Activated naive CD8-positive, alpha-beta T cell treated with anti-CD3 and anti-CD28 coated beads for 36 hours (primary cell): ENCODE results near the gene PTPRM. TPM values are rescaled to one million over a fixed set of nuclear protein-coding genes. Genes with fewer than 3 reads are reported as not detected.
"Not testable (repeated sequence)": the region's sequence is repeated elsewhere in the genome, so short reads cannot be mapped to it uniquely, and the experiment has no call there.

Source experiments
- DNase-seq: peaks from one replicate; pipeline ENCODE4 v3.0.0; 2021
- H3K27ac Mint-ChIP-seq: one replicate; pipeline ENCODE4 v1.8.0; 2022; ENCODE audit warnings: mild to moderate bottlenecking, moderate library complexity, mixed read lengths
- H3K27me3 Mint-ChIP-seq: one replicate; pipeline ENCODE4 v1.8.0; 2022; ENCODE audit warnings: mild to moderate bottlenecking, mixed read lengths
- H3K36me3 Mint-ChIP-seq: one replicate; pipeline ENCODE4 v1.8.0; 2021; ENCODE audit warnings: mild to moderate bottlenecking, mixed read lengths
- H3K4me1 Mint-ChIP-seq: one replicate; pipeline ENCODE4 v1.8.0; 2021; ENCODE audit warnings: mixed read lengths
- H3K4me3 Mint-ChIP-seq: one replicate; pipeline ENCODE4 v1.8.0; 2022; ENCODE audit warnings: mild to moderate bottlenecking, moderate library complexity, mixed read lengths
- H3K9me3 Mint-ChIP-seq: one replicate; pipeline ENCODE4 v1.8.0; 2022; ENCODE audit warnings: mixed read lengths
- total RNA-seq, 2 experiments: library from RNA; stranded (reverse); gene quantifications; one replicate each; pipeline ENCODE4 v1.2.3, GENCODE V29; 2021

PTPRM gene
- total RNA-seq, 2 experiments from 2014 or later, result 0.22 to 0.52 TPM

DNA sequence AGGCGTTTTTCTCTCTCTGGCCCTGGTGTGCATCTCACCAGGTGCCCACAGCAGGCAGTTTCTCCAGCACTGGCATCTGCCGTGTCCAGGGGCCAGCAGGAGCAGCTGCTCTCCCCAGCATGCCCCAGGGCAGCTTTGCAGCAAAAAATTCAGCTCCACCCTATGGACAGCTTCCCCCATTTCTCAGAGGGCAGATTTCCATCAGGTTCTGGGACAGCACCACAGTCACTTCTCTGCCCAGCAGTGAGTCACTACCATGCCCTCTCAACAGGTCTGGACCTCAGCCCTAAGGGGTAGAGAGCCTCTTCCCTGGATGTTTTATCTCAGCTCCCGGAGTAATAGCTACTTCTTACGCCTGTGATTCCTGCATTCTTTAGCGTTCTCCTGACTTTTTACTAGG, 871.9 kb downstream of the PTPRM start:
- no peak overlapping the region for H3K27ac Mint-ChIP-seq
- no peaks in the 10 kb centered on the region for H3K4me1 Mint-ChIP-seq
- H3K4me3 Mint-ChIP-seq, result no peak overlapping the region
- no peak for DNase-seq
- peaks cover 9% of the 10 kb centered on the region for H3K9me3 Mint-ChIP-seq
- no peaks in the 10 kb centered on the region for H3K36me3 Mint-ChIP-seq
- no peaks in the 10 kb centered on the region for H3K27me3 Mint-ChIP-seq

DNA sequence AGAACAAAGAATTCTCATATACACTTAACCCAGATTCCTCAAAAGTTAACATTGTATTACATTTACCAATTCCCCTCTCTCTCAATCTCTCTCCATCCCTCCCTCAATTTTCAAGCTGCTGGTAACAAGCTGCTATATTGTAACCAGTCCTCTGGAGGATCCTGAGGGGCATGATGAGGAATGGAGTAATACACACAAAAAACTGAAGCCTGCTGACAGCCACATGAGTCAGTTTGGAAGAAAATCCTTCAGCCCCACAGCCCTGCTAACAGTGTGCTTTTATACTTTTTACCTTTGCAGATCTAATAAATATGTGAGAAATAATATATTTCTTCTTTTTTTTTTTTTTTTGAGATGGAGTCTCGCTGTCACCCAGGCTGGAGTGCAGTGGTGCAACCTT, 876.4 kb downstream of the PTPRM start:
- Mint-ChIP-seq H3K4me3 (no peak overlapping the region), H3K9me3 (peaks cover 9% of the 10 kb centered on the region), H3K27me3 (peaks cover 4% of the 10 kb centered on the region), H3K36me3 (no peaks in the 10 kb centered on the region), H3K4me1 (no peaks in the 10 kb centered on the region), H3K27ac (no peak overlapping the region)
- DNase-seq, result no peak

DNA sequence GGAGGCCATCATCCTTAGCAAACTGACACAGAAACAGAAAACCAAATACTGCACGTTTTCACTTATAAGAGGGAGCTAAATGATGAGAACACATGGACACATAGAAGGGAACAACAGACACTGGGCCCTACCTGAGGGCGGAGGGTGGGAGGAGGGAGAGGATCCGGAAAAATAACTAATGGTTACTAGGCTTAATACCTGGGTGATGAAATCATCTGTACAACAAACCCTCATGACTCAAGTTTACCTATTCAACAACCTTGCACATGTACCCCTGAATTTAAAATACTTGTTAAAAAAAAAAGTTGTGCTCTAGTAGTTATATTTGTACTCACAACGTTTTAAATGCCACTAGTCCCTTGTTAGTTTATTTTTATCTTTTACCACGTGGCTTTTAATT, 879.8 kb downstream of the PTPRM start:
- H3K9me3 Mint-ChIP-seq, H3K27ac Mint-ChIP-seq, DNase-seq, H3K27me3 Mint-ChIP-seq, H3K4me3 Mint-ChIP-seq, H3K4me1 Mint-ChIP-seq, H3K36me3 Mint-ChIP-seq: not testable (repeated sequence)

DNA sequence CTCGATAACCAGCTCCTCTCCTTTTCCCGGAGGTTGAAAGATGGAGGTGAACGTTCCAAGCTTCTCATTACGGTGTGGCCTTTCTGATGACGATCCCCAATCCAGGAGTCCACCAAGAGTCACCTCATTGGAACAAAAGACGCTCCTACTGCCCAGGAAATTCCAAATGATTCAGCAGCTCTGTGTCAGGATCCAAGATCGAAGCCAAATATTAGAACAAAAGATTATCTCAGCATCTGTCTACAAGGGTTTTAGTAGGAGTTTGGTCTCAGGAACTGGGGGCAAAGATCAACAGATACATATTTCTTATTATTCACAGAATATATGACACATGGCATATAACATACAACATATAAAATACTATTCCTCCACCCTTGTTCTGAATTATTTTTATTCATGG, 881.0 kb downstream of the PTPRM start:
- H3K36me3 Mint-ChIP-seq, result no peaks in the 10 kb centered on the region
- H3K9me3 Mint-ChIP-seq, result no peaks in the 10 kb centered on the region
- DNase-seq, result no peak
- H3K4me1 Mint-ChIP-seq, result no peaks in the 10 kb centered on the region
- H3K27ac Mint-ChIP-seq, result no peak overlapping the region
- H3K4me3 Mint-ChIP-seq, result no peak overlapping the region
- peaks cover 8% of the 10 kb centered on the region for H3K27me3 Mint-ChIP-seq

DNA sequence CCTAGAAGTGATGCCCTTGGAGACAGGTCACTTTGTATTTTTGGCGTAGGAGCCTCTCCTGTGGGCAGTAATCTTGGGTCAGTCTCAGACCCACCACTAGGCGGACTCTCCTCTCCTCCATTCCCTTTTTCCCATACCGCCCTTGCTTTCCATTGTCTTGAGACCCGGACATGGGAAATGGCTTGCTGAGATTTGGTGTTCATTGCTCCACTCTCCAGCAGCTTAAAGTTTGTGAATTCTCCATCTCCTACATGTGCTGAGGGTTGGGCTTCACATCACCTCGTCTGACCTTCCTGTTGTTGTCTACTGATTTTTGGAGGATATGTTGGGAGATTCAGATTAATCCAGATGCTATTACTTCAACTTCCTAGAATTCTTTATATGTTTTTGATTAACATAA, 882.9 kb downstream of the PTPRM start:
- Mint-ChIP-seq H3K27me3 (peaks cover 8% of the 10 kb centered on the region), H3K9me3 (no peaks in the 10 kb centered on the region), H3K36me3 (no peaks in the 10 kb centered on the region), H3K4me3 (no peak overlapping the region), H3K4me1 (no peaks in the 10 kb centered on the region), H3K27ac (no peak overlapping the region)
- DNase-seq, result no peak

DNA sequence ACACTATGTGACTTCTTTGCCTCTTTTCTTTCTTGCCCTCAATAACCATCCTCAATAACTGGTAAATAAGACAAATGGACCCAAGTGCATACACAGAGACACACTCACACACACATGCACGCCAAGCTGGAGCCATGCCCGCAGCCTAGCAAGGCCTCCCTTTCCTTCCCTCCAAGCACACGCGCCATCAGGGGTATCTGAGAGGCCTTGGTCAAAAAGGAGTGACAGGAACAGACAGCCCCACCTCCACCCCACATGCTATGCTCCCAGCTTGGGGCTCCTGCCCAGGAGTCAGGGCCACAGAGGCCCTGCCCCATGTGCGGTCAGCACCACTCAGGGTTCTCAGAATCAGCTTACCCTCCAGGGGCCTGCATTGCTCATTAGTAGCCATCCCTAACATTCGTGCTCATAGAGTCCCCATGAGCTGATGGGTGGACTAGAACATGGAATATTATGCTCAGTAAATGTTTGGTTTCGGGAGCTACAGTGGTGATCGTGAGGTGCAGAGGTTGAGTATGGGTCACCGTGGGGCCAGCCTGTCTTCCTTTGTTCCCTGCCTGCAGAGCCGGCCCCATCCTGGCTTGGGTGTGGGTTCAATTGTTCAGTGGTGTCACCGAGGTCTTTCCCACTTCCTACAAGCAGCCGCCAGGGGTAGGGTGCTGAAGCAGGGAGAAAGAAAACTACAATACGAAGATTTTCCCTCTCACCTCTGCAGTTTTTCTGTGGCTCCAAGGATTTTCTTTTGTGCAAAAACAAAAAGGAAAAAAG, 884.0 kb downstream of the PTPRM start:
- H3K27ac Mint-ChIP-seq, result no peak overlapping the region
- H3K4me1 Mint-ChIP-seq, result no peaks in the 10 kb centered on the region
- DNase-seq, result no peak
- H3K27me3 Mint-ChIP-seq, result peaks cover 8% of the 10 kb centered on the region
- no peak overlapping the region for H3K4me3 Mint-ChIP-seq
- H3K36me3 Mint-ChIP-seq, result no peaks in the 10 kb centered on the region
- no peaks in the 10 kb centered on the region for H3K9me3 Mint-ChIP-seq

DNA sequence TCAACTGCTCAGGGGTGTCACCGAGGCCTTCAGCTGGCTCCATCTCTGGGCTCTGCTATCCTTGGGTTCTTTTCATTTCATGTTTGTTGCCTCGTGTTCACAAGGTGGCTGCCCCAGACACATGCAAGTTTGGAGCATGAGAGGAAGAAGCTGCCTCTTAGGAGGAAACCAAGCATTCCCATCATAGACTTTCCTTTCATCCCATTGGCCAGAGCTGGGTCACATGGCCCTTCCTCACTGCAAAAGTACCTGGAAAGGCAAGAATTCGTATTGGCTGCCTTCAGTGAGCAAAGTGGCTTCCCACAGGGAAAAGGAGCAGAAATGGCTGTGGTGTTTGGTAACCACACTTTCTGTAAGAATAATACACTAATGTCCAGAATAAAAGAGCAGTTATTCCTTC, 886.4 kb downstream of the PTPRM start:
- H3K4me3 Mint-ChIP-seq, result no peak overlapping the region
- H3K27ac Mint-ChIP-seq, result no peak overlapping the region
- DNase-seq, result no peak
- no peaks in the 10 kb centered on the region for H3K4me1 Mint-ChIP-seq
- peaks cover 4% of the 10 kb centered on the region for H3K27me3 Mint-ChIP-seq
- no peaks in the 10 kb centered on the region for H3K9me3 Mint-ChIP-seq
- H3K36me3 Mint-ChIP-seq, result no peaks in the 10 kb centered on the region

DNA sequence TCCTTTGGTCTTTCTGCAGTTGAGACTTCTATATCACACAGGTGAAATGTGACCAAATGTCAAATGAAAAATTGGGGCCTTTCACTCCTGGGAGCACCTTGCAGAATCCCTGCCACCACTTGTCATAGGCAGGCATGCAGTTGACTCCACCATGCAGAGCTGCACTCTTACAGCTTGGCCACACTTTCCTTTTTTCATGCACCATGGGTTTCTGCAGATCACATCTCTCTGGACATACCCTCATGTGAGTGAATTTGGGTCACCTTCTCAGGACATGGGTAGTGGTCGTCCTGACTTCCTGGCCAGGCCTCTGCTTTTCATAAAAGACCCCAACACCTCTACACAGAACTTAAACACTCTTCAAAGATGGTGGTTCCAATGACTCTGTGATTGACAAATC, 887.0 kb downstream of the PTPRM start:
- no peak for DNase-seq
- no peaks in the 10 kb centered on the region for H3K9me3 Mint-ChIP-seq
- H3K27ac Mint-ChIP-seq, result no peak overlapping the region
- H3K4me1 Mint-ChIP-seq, result no peaks in the 10 kb centered on the region
- peaks cover 4% of the 10 kb centered on the region for H3K27me3 Mint-ChIP-seq
- no peak overlapping the region for H3K4me3 Mint-ChIP-seq
- no peaks in the 10 kb centered on the region for H3K36me3 Mint-ChIP-seq

DNA sequence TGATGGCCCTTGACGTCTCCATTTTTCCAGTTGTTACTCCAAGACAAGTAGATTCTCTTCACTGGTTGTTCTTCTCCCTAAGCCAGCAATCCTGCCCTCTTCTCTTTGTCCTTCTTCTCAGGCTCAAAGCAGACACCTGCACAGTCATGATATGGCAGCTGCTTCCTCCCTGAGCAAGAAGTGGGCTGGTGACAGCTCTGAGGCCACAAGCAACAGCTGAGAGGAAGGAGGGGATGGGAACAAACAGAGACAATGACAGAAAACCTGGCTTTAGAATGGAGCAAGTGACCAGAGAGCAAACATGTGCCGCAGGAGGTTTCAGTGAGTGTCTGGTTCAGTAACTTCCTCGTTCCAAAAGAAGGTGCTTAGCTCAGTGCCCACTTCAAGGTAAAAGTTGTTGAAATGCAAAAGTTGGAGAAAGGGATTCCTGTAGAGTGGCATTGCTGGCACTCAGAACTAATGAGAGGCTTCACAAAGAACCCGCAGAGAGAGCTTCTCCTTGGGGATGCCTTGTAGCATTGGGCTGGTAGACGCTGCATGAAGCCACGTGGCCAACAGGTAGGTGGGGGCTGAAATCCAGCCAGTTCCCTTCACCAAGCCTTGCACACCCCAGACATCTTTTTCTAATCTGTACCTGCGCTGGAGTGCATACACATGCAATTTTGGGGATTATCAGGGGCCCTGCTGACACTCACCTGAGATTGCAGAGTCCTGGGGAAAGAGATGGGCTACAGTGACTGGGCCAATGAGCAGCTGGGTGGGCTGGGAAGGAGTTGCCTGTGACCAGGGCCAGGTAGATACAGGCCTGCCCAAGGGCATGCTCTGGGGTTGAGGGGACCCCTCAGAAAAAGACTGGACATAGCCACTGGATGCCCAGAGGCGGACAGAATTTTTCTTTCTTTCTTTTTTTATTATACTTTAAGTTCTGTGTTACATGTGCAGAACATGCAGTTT, 888.8 kb downstream of the PTPRM start:
- Mint-ChIP-seq H3K27me3 (peaks cover 1% of the 10 kb centered on the region), H3K36me3 (no peaks in the 10 kb centered on the region), H3K4me3 (no peak overlapping the region), H3K9me3 (no peaks in the 10 kb centered on the region), H3K27ac (no peak overlapping the region), H3K4me1 (no peaks in the 10 kb centered on the region)
- no peak for DNase-seq
